ENCODE results near the gene ALDH18A1. TPM values are rescaled to one million over a fixed set of nuclear protein-coding genes. Genes with fewer than 3 reads are reported as not detected.

Gene ALDH18A1
- total and polyA plus RNA-seq, 4 donors = 10.0 to 35.0 (median 25.2) TPM

DNA sequence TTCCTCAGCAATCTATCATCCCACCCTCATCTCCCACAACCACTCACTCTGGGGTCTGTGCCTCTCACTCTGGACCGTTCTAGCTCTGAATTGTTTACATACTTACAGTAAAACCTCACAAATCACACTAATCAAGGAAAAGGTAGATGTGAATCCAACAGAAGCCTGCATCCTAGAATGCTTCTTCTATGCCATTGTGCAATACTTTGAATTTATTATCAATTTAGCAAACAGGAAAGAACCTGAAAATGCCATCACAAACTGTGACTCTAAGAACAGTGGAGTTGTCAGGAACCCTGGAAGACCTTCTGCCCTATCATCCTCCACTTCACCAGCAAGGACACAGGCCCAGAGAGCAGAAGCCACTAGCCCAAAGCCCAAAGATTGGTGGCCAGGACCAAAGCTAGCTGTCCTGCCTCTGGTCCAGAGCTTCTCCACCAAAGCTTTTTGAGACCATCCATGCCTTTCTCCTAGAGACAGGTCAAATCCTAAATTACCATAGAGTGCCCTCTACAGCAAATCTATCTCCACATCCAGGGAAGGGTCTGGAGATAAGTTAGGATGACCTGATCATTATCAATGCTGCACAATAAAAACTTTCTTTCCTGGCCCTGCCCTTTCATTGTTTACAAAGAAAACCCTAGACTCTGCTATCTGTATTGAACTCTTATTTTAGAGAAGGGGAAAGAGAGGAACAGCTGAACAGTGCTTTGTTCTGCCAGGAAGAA lies 97.8 kb downstream of the ALDH18A1 start (continued):
- TF ChIP-seq, protein P1, sequence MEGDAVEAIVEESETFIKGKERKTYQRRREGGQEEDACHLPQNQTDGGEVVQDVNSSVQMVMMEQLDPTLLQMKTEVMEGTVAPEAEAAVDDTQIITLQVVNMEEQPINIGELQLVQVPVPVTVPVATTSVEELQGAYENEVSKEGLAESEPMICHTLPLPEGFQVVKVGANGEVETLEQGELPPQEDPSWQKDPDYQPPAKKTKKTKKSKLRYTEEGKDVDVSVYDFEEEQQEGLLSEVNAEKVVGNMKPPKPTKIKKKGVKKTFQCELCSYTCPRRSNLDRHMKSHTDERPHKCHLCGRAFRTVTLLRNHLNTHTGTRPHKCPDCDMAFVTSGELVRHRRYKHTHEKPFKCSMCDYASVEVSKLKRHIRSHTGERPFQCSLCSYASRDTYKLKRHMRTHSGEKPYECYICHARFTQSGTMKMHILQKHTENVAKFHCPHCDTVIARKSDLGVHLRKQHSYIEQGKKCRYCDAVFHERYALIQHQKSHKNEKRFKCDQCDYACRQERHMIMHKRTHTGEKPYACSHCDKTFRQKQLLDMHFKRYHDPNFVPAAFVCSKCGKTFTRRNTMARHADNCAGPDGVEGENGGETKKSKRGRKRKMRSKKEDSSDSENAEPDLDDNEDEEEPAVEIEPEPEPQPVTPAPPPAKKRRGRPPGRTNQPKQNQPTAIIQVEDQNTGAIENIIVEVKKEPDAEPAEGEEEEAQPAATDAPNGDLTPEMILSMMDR (IDR thresholded peaks at IDR 0.05; ENCODE audit: low read depth, low read length, missing input control) = peak; percentile 12
- no peak for TF ChIP-seq GABPA (IDR thresholded peaks at IDR 0.05 in 1 of 2, conservative IDR thresholded peaks at IDR 0.05 in 1 of 2)
- peak; percentile 7 to 11 for TF ChIP-seq HNF4A (conservative IDR thresholded peaks at IDR 0.05)

GRCh38 chr10:95556994-95557767 lies 99.3 kb downstream of the ALDH18A1 start:
- Histone ChIP-seq H3K9ac (ENCODE audit: low read depth in 1 of 2, low read length in 2 of 2) (no peak overlapping the region), H3K27me3 (ENCODE audit: control insufficient read depth in 4 of 4, insufficient read depth in 4 of 4, low read length in 3 of 4) (no peaks in the 10 kb centered on the region), H3K4me1 (ENCODE audit: control insufficient read depth in 4 of 4, insufficient read depth in 4 of 4, low read length in 3 of 4) (peaks cover 0 to 38% (median 24%) of the 10 kb centered on the region in 4 donors), H3K36me3 (ENCODE audit: control insufficient read depth in 4 of 4, insufficient read depth in 3 of 4, low read depth in 1 of 4, low read length in 3 of 4) (no peaks in the 10 kb centered on the region), H3K9me3 (ENCODE audit: control insufficient read depth in 4 of 4, low read length in 3 of 4) (no peaks in the 10 kb centered on the region), H3K27ac (ENCODE audit: low read depth in 1 of 2, low read length in 2 of 2) (no peak overlapping the region), H3K4me3 (ENCODE audit: low read depth in 1 of 3, low read length in 3 of 3) (no peak overlapping the region)
- 78% methylated on average over 8 of the region's 8 CpGs for WGBS
- TF ChIP-seq, protein P2, sequence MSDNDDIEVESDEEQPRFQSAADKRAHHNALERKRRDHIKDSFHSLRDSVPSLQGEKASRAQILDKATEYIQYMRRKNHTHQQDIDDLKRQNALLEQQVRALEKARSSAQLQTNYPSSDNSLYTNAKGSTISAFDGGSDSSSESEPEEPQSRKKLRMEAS (IDR thresholded peaks at IDR 0.05) = no peak
- TF ChIP-seq EGR1 (IDR thresholded peaks at IDR 0.05; ENCODE audit: low read depth in 2 of 2) (no peak), YY1 (IDR thresholded peaks at IDR 0.05) (no peak), ATF3 (IDR thresholded peaks at IDR 0.05) (no peak), RAD21 (IDR thresholded peaks at IDR 0.05) (no peak), NR2F2 (IDR thresholded peaks at IDR 0.05) (no peak)
- TF ChIP-seq, protein P3, sequence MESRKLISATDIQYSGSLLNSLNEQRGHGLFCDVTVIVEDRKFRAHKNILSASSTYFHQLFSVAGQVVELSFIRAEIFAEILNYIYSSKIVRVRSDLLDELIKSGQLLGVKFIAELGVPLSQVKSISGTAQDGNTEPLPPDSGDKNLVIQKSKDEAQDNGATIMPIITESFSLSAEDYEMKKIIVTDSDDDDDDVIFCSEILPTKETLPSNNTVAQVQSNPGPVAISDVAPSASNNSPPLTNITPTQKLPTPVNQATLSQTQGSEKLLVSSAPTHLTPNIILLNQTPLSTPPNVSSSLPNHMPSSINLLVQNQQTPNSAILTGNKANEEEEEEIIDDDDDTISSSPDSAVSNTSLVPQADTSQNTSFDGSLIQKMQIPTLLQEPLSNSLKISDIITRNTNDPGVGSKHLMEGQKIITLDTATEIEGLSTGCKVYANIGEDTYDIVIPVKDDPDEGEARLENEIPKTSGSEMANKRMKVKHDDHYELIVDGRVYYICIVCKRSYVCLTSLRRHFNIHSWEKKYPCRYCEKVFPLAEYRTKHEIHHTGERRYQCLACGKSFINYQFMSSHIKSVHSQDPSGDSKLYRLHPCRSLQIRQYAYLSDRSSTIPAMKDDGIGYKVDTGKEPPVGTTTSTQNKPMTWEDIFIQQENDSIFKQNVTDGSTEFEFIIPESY (IDR thresholded peaks at IDR 0.05) = no peak
- no peak for DNase-seq (ENCODE audit: low spot score)

Other genes starting within 250 kb of the ALDH18A1 start
- 10 to 100 TPM; 33.2 to 71.3 TPM for gene SORBS1, start 95.3 kb downstream of the ALDH18A1 start, total RNA-seq
- gene SORBS1, start 95.3 kb downstream of the ALDH18A1 start, polyA plus RNA-seq = 10 to 100 TPM; 38.3 to 49.9 TPM
- gene TCTN3, start 37.2 kb upstream of the ALDH18A1 start, total RNA-seq = 10 to 100 TPM; 15.1 to 16.9 TPM
- 10 to 100 TPM; 17.7 to 18.3 TPM for gene TCTN3, start 37.2 kb upstream of the ALDH18A1 start, polyA plus RNA-seq
- gene ENTPD1, start 99.5 kb upstream of the ALDH18A1 start, total RNA-seq = 1 to 10 TPM; 6.4 to 8.0 TPM
- 1 to 10 TPM; 2.1 to 2.2 TPM for gene ENTPD1, start 99.5 kb upstream of the ALDH18A1 start, polyA plus RNA-seq

Data from liver (tissue), 9 donors.